SK-N-SH (cell line): ENCODE measurements around the gene TP53AIP1. TPM values are rescaled to one million over a fixed set of nuclear protein-coding genes. Genes with fewer than 3 reads are reported as not detected.

Experiments
- CTCF ChIA-PET: fragments of 300-600, 350-600 bp; formaldehyde crosslinking; extraction: SDS; loops from one replicate; lab custom pipeline; 2021; lab: Yijun Ruan, JAX
- POLR2A ChIA-PET: fragments of 350-600 bp; sonication (Branson Sonifier 250); formaldehyde crosslinking; extraction: SDS; loops from one replicate; lab custom pipeline; 2020; ENCODE audit warnings: antibody characterized with exemption, inconsistent platforms; lab: Yijun Ruan, JAX
- DNase-seq: peaks from one replicate; pipeline ENCODE4 v3.0.0; 2012
- H2AFZ ChIP-seq: fragments of 200-600 bp; sonication (generic); 2 replicates; pipeline ENCODE4 v1.8.1; 2016; ENCODE audit warnings: antibody characterized with exemption, mild to moderate bottlenecking, low read depth
- H3F3A ChIP-seq: fragments of 200-600 bp; sonication (generic); replicated peaks from 2 replicates; pipeline ENCODE3; 2016; ENCODE audit warnings: antibody characterized with exemption, mild to moderate bottlenecking; ENCODE audit not compliant: insufficient read depth
- H3K27ac ChIP-seq, 2 experiments: fragments of 200-500 bp in 1 of 2; fragments of 200-600 bp in 1 of 2; sonication (Bioruptor generic) in 1 of 2; sonication (generic), shearing (Covaris generic) in 1 of 2; 2 replicates each; pipeline versions ENCODE4 v1.5.1 to v1.6.1; 2014 to 2016; ENCODE audit warnings: low read depth in 2 of 2, inconsistent platforms in 1 of 2, low read length in 1 of 2, mild to moderate bottlenecking in 1 of 2, mixed read lengths in 1 of 2
- H3K27me3 ChIP-seq: fragments of 200-600 bp; sonication (generic), shearing (Covaris generic); 2 replicates; pipeline ENCODE4 v1.6.1; 2016; ENCODE audit warnings: mixed run types; ENCODE audit not compliant: insufficient read depth
- H3K36me3 ChIP-seq, 2 experiments: fragments of 200-500 bp in 1 of 2; fragments of 200-600 bp in 1 of 2; sonication (Bioruptor generic) in 1 of 2; sonication (generic) in 1 of 2; replicated peaks in 1 of 2; 2 replicates each; pipeline versions ENCODE3 to v1.5.1; 2014 to 2016; ENCODE audit warnings: low read length in 1 of 2, mild to moderate bottlenecking in 1 of 2; ENCODE audit not compliant: insufficient read depth in 2 of 2, control insufficient read depth in 1 of 2
- H3K4me1 ChIP-seq, 2 experiments: fragments of 200-500 bp in 1 of 2; fragments of 200-600 bp in 1 of 2; sonication (Bioruptor generic) in 1 of 2; sonication (generic), shearing (Covaris generic) in 1 of 2; 2 replicates each; pipeline versions ENCODE4 v1.5.1 to v1.6.1; 2014 to 2016; ENCODE audit warnings: low read depth in 1 of 2, low read length in 1 of 2, mixed run types in 1 of 2; ENCODE audit not compliant: insufficient read depth in 2 of 2, control insufficient read depth in 1 of 2
- H3K4me2 ChIP-seq: fragments of 200-600 bp; sonication (generic), shearing (Covaris generic); 2 replicates; pipeline ENCODE4 v1.6.1; 2017; ENCODE audit warnings: mixed run types
- H3K4me3 ChIP-seq, 2 experiments: fragments of 200-500 bp in 1 of 2; fragments of 200-600 bp in 1 of 2; sonication (Bioruptor generic) in 1 of 2; sonication (generic), shearing (Covaris generic) in 1 of 2; 2 replicates each; pipeline versions ENCODE4 v1.5.1 to v1.8.1; 2014 to 2016; ENCODE audit warnings: low read depth in 2 of 2, inconsistent platforms in 1 of 2, low read length in 1 of 2, mild to moderate bottlenecking in 1 of 2, mixed read lengths in 1 of 2, moderate library complexity in 1 of 2
- H3K79me2 ChIP-seq: fragments of 200-600 bp; sonication (generic); 2 replicates; pipeline ENCODE4 v1.8.1; 2017; ENCODE audit warnings: mild to moderate bottlenecking; ENCODE audit not compliant: insufficient read depth
- H3K9ac ChIP-seq: fragments of 200-600 bp; sonication (generic); 2 replicates; pipeline ENCODE4 v1.6.1; 2017; ENCODE audit warnings: mixed run types
- H3K9me2 ChIP-seq: fragments of 200-600 bp; sonication (generic); 2 replicates; pipeline ENCODE4 v1.6.1; 2017; ENCODE audit warnings: mixed run types
- H3K9me3 ChIP-seq: fragments of 200-600 bp; sonication (generic); 2 replicates; pipeline ENCODE4 v1.6.1; 2017; ENCODE audit warnings: mixed run types, mild to moderate bottlenecking, moderate library complexity
- H4K20me1 ChIP-seq: fragments of 200-600 bp; sonication (generic); 2 replicates; pipeline ENCODE4 v1.6.1; 2017; ENCODE audit warnings: mild to moderate bottlenecking, mixed run types; ENCODE audit not compliant: insufficient read depth
- CTCF ChIP-seq: fragments of 200-600 bp; sonication (generic); IDR thresholded peaks from 2 replicates; pipeline ENCODE4 v1.6.1; 2017; ENCODE audit warnings: antibody characterized with exemption, mild to moderate bottlenecking, moderate library complexity
- EP300 ChIP-seq, 2 experiments: IDR thresholded peaks; 2 replicates each; pipeline versions ENCODE4 v1.4.0 to v1.6.1; 2012; ENCODE audit warnings: borderline replicate concordance in 1 of 2, low read depth in 1 of 2, low read length in 1 of 2
- EZH2phosphoT487 ChIP-seq: fragments of 200-600 bp; sonication (generic); IDR thresholded peaks from 2 replicates; pipeline ENCODE4 v1.6.1; 2017; ENCODE audit warnings: low read depth, mixed run types, mild to moderate bottlenecking, antibody characterized with exemption, moderate library complexity, borderline replicate concordance
- FOSL2 ChIP-seq: IDR thresholded peaks from 2 replicates; pipeline ENCODE4 v1.4.0; 2012; ENCODE audit warnings: low read depth, mild to moderate bottlenecking, moderate library complexity, borderline replicate concordance
- FOXM1 ChIP-seq: IDR thresholded peaks from 2 replicates; pipeline ENCODE4 v1.4.0; 2012; ENCODE audit warnings: low read depth, mild to moderate bottlenecking
- GABPA ChIP-seq: IDR thresholded peaks from 2 replicates; pipeline ENCODE4 v1.4.0; 2012; ENCODE audit warnings: low read depth, mild to moderate bottlenecking
- JUND ChIP-seq: IDR thresholded peaks from 2 replicates; pipeline ENCODE4 v1.4.0; 2012
- MXI1 ChIP-seq: IDR thresholded peaks from 2 replicates; pipeline ENCODE4 v1.6.1; 2012; ENCODE audit warnings: mild to moderate bottlenecking, low read depth, low read length, improper control_type of control experiment
- NFIC ChIP-seq: IDR thresholded peaks from 2 replicates; pipeline ENCODE4 v1.4.0; 2012; ENCODE audit warnings: borderline replicate concordance
- RAD21 ChIP-seq: IDR thresholded peaks from 2 replicates; pipeline ENCODE4 v1.6.1; 2012; ENCODE audit warnings: mild to moderate bottlenecking, low read length
- RCOR1 ChIP-seq: fragments of 150-350 bp; IDR thresholded peaks from 2 replicates; pipeline ENCODE4 v1.6.1; 2017; ENCODE audit warnings: antibody characterized with exemption, low read length
- RXRA ChIP-seq: IDR thresholded peaks from 2 replicates; pipeline ENCODE4 v1.4.0; 2012; ENCODE audit warnings: low read depth, mild to moderate bottlenecking, borderline replicate concordance
- SIN3A ChIP-seq: IDR thresholded peaks from 2 replicates; pipeline ENCODE4 v1.6.1; 2012; ENCODE audit warnings: low read depth, mild to moderate bottlenecking, low read length, moderate library complexity, borderline replicate concordance
- SMC3 ChIP-seq: IDR thresholded peaks from 2 replicates; pipeline ENCODE4 v1.6.1; 2012; ENCODE audit warnings: low read depth, low read length, improper control_type of control experiment
- USF2 ChIP-seq: fragments of 150-350 bp; IDR thresholded peaks from 2 replicates; pipeline ENCODE4 v1.6.1; 2017; ENCODE audit warnings: antibody characterized with exemption, low read length, low read depth, borderline replicate concordance
- YY1 ChIP-seq: IDR thresholded peaks from 2 replicates; pipeline ENCODE4 v1.4.0; 2012; ENCODE audit warnings: low read depth, mild to moderate bottlenecking
- ZBTB33 ChIP-seq: IDR thresholded peaks from 2 replicates; pipeline ENCODE4 v1.4.0; 2012; ENCODE audit warnings: low read depth, borderline replicate concordance
- WGBS: methylation state at CpG from one replicate; pipeline ENCODE4 v1.1.6; 2017; ENCODE audit warnings: low lambda C conversion rate; 5-methylcytosine and 5-hydroxymethylcytosine counted together
- polyA plus RNA-seq, 3 experiments: library from polyadenylated mRNA; depleted of rRNA; stranded (reverse); fragments of >200 nt; gene quantifications; 2 replicates each; pipeline ENCODE4 v1.2.3, GENCODE V29; 2012

Gene TP53AIP1
- polyA plus RNA-seq, 1 of the 3 experiments (the other 2 are of a cell fraction): 0.05 TPM

GRCh38 chr11:128965485-128965884 is 22.8 kb upstream of the TP53AIP1 start:
- Histone ChIP-seq H4K20me1 (no peaks in the 10 kb centered on the region), H3K9ac (no peak overlapping the region), H3K36me3 (peaks cover 4 to 21% of the 10 kb centered on the region in 2 experiments), H2AFZ (no peak overlapping the region), H3K79me2 (no peaks in the 10 kb centered on the region), H3K9me2 (no peaks in the 10 kb centered on the region), H3K4me3 (0 out of 4 replicates have a peak overlapping the region, but pooled peaks of 1 of the 2 experiments have one; percentile 9), H3K9me3 (no peaks in the 10 kb centered on the region), H3K4me2 (no peak overlapping the region), H3K4me1 (peaks cover 0 to 6% of the 10 kb centered on the region in 2 experiments; a peak in 2 of 4 replicates), H3F3A (no peaks in the 10 kb centered on the region), H3K27me3 (no peaks in the 10 kb centered on the region), H3K27ac (no peak overlapping the region)
- ChIA-PET POLR2A (no interaction called here), CTCF (interaction anchor here (1.0 kb wide), 1 partner anchor 81 kb away, joined by 3 read pairs; no protein-coding TSS in a partner anchor)
- WGBS: 66% methylated on average over 4 of the region's 4 CpGs
- TF ChIP-seq EP300 (IDR thresholded peaks at IDR 0.05; ENCODE audit: borderline replicate concordance in 1 of 2, low read depth in 1 of 2, low read length in 1 of 2) (no peak), ZBTB33 (no peak), FOXM1 (no peak), RAD21 (no peak), YY1 (no peak), USF2 (no peak), NFIC (no peak), SIN3A (no peak), SMC3 (no peak), EZH2phosphoT487 (no peak), GABPA (no peak), CTCF (no peak), RCOR1 (no peak), RXRA (no peak), JUND (no peak), FOSL2 (no peak), MXI1 (no peak)
- DNase-seq: no peak
